Transverse colon (tissue), 4 donors: ENCODE measurements around the gene SCAPER. TPM values are rescaled to one million over a fixed set of nuclear protein-coding genes. Genes with fewer than 3 reads are reported as not detected.
A peak's percentile ranks its signal among the peaks of the same experiment; 100 is the strongest.

Experiments used
- DNase-seq: peaks from one replicate; pipeline ENCODE4 v3.0.0-alpha.2; 2019
- H3K27ac ChIP-seq, 4 donors: fragments of 200-600 bp; sonication (generic); 2 replicates each; pipeline ENCODE4 v1.5.1; 2016 to 2018; ENCODE audit warnings: inconsistent platforms in 4 of 4
- H3K27me3 ChIP-seq: fragments of 200-600 bp; sonication (generic); 2 replicates; pipeline ENCODE4 v1.5.1; 2017; ENCODE audit warnings: inconsistent platforms
- H3K36me3 ChIP-seq, 4 donors: fragments of 200-600 bp; sonication (generic); 2 replicates each; pipeline ENCODE4 v1.5.1; 2017 to 2019; ENCODE audit warnings: inconsistent platforms in 4 of 4
- H3K4me1 ChIP-seq, 4 donors: fragments of 200-600 bp; sonication (generic); 2 replicates each; pipeline ENCODE4 v1.5.1; 2017 to 2020; ENCODE audit warnings: inconsistent platforms in 4 of 4
- H3K4me3 ChIP-seq, 4 donors: fragments of 200-600 bp; sonication (generic); 1 replicate in 1 of 4; 2 replicates in 3 of 4; pipeline versions ENCODE4 v1.5.1 to v1.6.1; 2017 to 2019; ENCODE audit warnings: inconsistent platforms in 4 of 4
- H3K9me3 ChIP-seq, 2 donors: fragments of 200-600 bp; sonication (generic); 2 replicates each; pipeline ENCODE4 v1.5.1; 2017 to 2019; ENCODE audit warnings: inconsistent platforms in 2 of 2
- EP300 ChIP-seq: sonication (generic); formaldehyde crosslinking; IDR thresholded peaks from one replicate; pipeline ENCODE4 v1.6.1; 2017; ENCODE audit warnings: antibody characterized with exemption, low read depth
- POLR2A ChIP-seq: fragments of 450-650 bp; IDR thresholded peaks from one replicate; pipeline ENCODE4 v1.6.1; 2016; ENCODE audit warnings: antibody characterized with exemption, mild to moderate bottlenecking, moderate library complexity
- POLR2AphosphoS5 ChIP-seq, 3 donors: sonication (generic); formaldehyde crosslinking; IDR thresholded peaks; one replicate each; pipeline ENCODE4 v1.6.1; 2016; ENCODE audit warnings: antibody characterized with exemption in 3 of 3
- WGBS, 2 donors: methylation state at CpG; one replicate each; pipeline ENCODE4 v1.1.5; 2018; ENCODE audit warnings: low coverage in 1 of 2; 5-methylcytosine and 5-hydroxymethylcytosine counted together
- in situ Hi-C, 4 donors: fragments of 200-750 bp; cut with MboI; loops; one replicate each; pipeline versions ENCODE4 v1.15.0 to v1.15.1; 2017; ENCODE audit warnings: low sequenced_read_pairs in 3 of 4, low pct_ligation_motif_present in 1 of 4, low pct_unique_long_range_greater_than_20kb in 1 of 4
- intact Hi-C: fragments of 100-400 bp; cut with DNase I; formaldehyde crosslinking; loops from one replicate; pipeline ENCODE4 v1.15.1; 2023; ENCODE audit warnings: low total_unique reads
- total RNA-seq, 4 donors: library from RNA; depleted of rRNA; stranded (reverse); fragments of >200 nt; gene quantifications; one replicate each; pipeline ENCODE4 v1.1.0, GENCODE V29; 2016
- TF ChIP-seq, protein P1 (sequence below), 5 experiments: fragments of 200-600 bp in 3 of 5; fragments of 450-650 bp in 2 of 5; sonication (generic) in 3 of 5; IDR thresholded peaks; 1 replicate in 2 of 5; 2 replicates in 3 of 5; pipeline ENCODE4 v1.5.1; 2016 to 2017; ENCODE audit warnings: antibody characterized with exemption in 5 of 5, inconsistent platforms in 3 of 5, mild to moderate bottlenecking in 2 of 5, moderate library complexity in 1 of 5

The SCAPER gene
- total RNA-seq, 4 donors from 2014 or later = 31.8 to 121 (median 48.7) TPM

DNA sequence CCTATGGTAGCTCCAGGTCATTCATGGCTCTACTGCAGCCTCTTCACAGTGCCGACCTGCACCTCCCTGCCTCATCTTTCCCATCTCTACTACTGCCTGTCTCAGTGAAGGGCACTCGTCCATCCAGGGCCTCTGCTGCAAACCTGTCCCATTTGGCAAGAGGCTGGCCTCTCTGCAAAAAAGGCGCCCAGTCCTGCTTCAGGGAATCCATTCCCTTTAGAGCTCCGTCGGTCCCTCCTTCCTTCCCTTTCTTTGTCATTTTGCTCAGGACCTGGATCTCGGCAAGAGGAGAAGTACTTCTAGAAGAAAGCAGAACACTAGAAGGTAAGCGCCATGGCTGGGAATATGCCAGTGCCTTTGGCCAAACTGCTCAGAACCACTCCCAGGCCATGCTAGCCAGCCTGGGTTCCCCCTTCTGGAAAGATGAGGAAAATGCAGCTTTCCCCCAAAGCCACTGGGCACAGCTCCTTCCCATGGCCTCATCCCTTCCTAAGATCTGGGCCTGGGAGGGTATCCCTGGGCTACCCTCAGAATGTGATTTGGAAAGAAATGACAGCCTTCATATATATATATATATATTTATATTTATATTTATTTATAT lies 575.0 kb downstream of the SCAPER start:
- Histone ChIP-seq H3K4me1 (peaks cover 0 to 2% (median 1%) of the 10 kb centered on the region in 4 donors), H3K9me3 (no peaks in the 10 kb centered on the region), H3K27ac (no peak overlapping the region), H3K4me3 (no peak overlapping the region), H3K27me3 (peaks cover 40% of the 10 kb centered on the region), H3K36me3 (no peaks in the 10 kb centered on the region)
- no peak for TF ChIP-seq POLR2A
- TF ChIP-seq, protein P1, sequence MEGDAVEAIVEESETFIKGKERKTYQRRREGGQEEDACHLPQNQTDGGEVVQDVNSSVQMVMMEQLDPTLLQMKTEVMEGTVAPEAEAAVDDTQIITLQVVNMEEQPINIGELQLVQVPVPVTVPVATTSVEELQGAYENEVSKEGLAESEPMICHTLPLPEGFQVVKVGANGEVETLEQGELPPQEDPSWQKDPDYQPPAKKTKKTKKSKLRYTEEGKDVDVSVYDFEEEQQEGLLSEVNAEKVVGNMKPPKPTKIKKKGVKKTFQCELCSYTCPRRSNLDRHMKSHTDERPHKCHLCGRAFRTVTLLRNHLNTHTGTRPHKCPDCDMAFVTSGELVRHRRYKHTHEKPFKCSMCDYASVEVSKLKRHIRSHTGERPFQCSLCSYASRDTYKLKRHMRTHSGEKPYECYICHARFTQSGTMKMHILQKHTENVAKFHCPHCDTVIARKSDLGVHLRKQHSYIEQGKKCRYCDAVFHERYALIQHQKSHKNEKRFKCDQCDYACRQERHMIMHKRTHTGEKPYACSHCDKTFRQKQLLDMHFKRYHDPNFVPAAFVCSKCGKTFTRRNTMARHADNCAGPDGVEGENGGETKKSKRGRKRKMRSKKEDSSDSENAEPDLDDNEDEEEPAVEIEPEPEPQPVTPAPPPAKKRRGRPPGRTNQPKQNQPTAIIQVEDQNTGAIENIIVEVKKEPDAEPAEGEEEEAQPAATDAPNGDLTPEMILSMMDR (IDR thresholded peaks at IDR 0.05) = peak; percentile 40 to 51 (median 45)
- intact Hi-C loops = loop anchor here (10.0 kb wide), 1 partner anchor 135 kb away; no protein-coding TSS in a partner anchor
- DNase-seq = peak; percentile 47
- in situ Hi-C loops = loop anchor here in 1 of 4 donors (25.0 kb wide), 1 partner anchor 143 kb away; no protein-coding TSS in a partner anchor
- WGBS, 2 donors = 76% methylated on average over 7 of the region's 7 CpGs; no CpG with 5 or more reads in 1 of the 2 donors

DNA sequence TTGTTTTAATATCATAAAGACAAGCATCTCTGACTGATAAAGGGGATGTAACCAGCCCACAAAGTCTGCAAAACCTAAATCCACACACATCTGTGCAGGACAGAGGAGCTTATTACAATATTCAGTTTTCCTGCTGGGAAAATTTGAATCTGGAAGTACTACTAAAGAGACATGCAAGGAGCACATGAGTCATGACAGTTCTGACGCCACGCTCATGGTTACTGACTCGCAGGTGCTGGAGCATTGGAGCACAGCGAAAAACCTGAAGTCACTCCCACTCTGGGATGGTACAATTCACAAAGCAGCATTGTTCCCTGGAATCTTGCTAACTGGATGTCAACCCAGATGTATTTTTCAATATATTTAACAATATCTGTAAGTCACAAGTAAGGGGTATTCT lies 576.2 kb downstream of the SCAPER start:
- H3K27ac ChIP-seq = no peak overlapping the region
- no peaks in the 10 kb centered on the region for H3K36me3 ChIP-seq
- no peak for DNase-seq
- H3K27me3 ChIP-seq = peaks cover 33% of the 10 kb centered on the region
- no peaks in the 10 kb centered on the region for H3K9me3 ChIP-seq
- WGBS, 2 donors = 82% methylated on average over 4 of the region's 4 CpGs; no CpG with 5 or more reads in 1 of the 2 donors
- no peaks in the 10 kb centered on the region for H3K4me1 ChIP-seq
- TF ChIP-seq, protein P1 (IDR thresholded peaks at IDR 0.05) = no peak
- TF ChIP-seq POLR2AphosphoS5 (IDR thresholded peaks at IDR 0.05) = no peak
- no peak for TF ChIP-seq POLR2A
- TF ChIP-seq EP300 = no peak
- no peak overlapping the region for H3K4me3 ChIP-seq
- intact Hi-C loops = loop anchor here (5.0 kb wide), 1 partner anchor 178 kb away; no protein-coding TSS in a partner anchor
- in situ Hi-C loops = loop anchor here in 1 of 4 donors (25.0 kb wide), 1 partner anchor 142 kb away; no protein-coding TSS in a partner anchor

DNA sequence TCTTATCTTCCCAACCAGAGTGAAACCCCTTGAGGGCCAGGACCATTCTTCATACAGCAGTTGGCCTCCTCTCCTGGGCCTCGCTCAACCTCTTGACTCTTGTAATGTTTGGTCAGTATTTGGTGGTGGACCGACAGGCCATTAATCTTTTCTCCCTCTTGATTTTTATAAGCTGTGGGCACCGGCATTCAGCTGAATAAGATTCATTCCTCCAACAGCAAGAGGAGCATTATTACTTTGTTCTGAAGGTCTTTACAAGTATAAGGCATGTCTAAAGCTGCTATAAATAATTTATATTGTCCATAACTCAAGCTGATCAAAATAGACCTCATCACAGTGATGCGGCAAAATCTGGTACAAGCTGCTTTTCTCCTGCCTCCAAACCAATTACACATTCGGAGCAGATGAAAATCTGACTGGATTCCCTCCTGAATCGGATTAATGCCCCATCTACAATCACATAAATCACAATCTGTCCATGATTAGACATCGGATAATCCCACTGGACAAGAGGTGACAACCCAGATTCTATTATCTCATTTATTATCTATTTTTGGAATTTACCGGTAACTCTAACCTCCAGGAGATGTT lies 576.9 kb downstream of the SCAPER start:
- H3K27me3 ChIP-seq = peaks cover 33% of the 10 kb centered on the region
- no peak for DNase-seq
- no peaks in the 10 kb centered on the region for H3K9me3 ChIP-seq
- 86 to 90% methylated on average over 5 to 8 of the region's 8 CpGs for WGBS, 2 donors
- no peaks in the 10 kb centered on the region for H3K4me1 ChIP-seq
- H3K36me3 ChIP-seq = no peaks in the 10 kb centered on the region
- TF ChIP-seq EP300 = no peak
- TF ChIP-seq, protein P1 (IDR thresholded peaks at IDR 0.05) = no peak
- TF ChIP-seq POLR2AphosphoS5 (IDR thresholded peaks at IDR 0.05) = no peak
- no peak for TF ChIP-seq POLR2A
- H3K27ac ChIP-seq = no peak overlapping the region
- H3K4me3 ChIP-seq = no peak overlapping the region
- intact Hi-C loops = loop anchor here (5.0 kb wide), 1 partner anchor 179 kb away; no protein-coding TSS in a partner anchor
- in situ Hi-C loops = loop anchor here in 1 of 4 donors (25.0 kb wide), 1 partner anchor 141 kb away; no protein-coding TSS in a partner anchor
